GM18502 (cell line): ENCODE results near the gene AQP5.
"Not testable (repeated sequence)": the region's sequence is repeated elsewhere in the genome, so short reads cannot be mapped to it uniquely, and the experiment has no call there.

ENCODE experiments used
- ATAC-seq: cut with Tn5 transposase; IDR thresholded peaks from one replicate; pipeline ENCODE4 v1.9.1; 2021; ENCODE audit warnings: mild to moderate bottlenecking; ENCODE audit not compliant: unreplicated experiment, poor library complexity

AQP5 gene

GRCh38 chr12:49975318-49975761 lies 13.7 kb downstream of the AQP5 start:
- no peak for ATAC-seq

GRCh38 chr12:49976557-49976956 lies 14.9 kb downstream of the AQP5 start:
- no peak for ATAC-seq

DNA sequence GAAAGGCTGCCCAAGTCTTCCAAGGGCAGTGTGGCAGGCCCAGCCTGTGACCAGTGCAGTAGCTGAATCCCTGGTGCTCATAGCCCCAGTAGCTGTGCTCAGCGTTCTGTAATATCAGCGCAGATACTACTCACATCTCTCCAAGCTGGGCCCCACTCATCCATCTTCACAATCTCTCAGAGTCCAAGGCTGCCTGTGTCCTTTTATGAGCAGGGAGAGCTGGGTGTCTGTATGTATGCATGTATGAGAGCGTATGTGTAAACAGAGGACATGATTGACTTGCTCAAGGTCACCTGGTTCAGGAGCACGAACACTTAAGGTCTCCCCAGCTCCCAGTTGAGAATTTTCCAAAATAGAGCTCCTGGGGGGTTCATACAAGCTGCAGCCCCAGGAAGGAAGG lies 16.5 kb downstream of the AQP5 start:
- ATAC-seq, result no peak

DNA sequence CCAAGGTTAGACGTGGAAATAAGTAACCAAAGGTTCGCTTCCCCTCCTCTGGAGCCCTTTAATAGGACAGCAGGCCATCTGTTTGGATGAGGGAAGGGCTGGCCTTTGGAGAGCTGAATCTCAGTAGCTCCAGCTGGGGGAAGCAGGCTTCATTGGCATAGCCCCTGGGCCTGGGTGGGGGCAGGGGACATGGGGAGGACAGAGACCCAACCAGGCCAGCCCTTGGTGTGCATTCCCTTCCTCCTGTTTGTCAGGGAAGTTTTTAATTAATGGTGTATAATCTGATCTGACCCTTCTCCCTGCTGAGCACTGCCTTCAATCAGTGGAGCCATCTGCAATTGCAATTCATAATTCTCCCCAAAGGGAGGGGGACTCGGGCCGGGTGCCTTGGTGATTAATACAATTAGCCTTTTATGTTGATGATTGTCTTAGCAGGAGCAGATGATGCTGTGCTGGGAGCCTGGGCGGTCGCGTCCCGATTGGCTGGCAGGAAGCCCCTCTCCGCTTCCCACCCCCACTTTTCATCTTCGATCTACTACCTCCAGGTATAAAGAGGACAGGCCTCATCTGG lies 17.4 kb downstream of the AQP5 start:
- ATAC-seq, result no peak

DNA sequence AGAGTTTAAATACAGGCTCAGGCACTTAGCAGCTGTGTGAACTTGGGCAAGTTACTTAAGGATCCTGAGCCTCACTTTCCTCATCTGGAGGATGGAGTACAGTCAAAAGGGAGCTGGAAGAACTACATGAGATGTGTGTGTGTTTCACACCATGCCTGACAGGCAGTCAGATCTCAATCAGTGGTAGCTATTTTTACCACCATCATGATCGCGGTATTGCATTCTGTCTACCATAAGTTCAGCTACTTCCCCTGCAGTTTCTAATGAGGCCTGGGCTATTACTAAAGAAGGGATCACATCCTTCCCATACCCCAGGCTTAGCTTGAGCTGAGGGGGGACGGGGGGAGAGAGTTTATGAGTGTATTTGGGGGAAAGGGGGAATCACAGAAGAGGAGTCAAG lies 18.1 kb downstream of the AQP5 start:
- ATAC-seq, result no peak

DNA sequence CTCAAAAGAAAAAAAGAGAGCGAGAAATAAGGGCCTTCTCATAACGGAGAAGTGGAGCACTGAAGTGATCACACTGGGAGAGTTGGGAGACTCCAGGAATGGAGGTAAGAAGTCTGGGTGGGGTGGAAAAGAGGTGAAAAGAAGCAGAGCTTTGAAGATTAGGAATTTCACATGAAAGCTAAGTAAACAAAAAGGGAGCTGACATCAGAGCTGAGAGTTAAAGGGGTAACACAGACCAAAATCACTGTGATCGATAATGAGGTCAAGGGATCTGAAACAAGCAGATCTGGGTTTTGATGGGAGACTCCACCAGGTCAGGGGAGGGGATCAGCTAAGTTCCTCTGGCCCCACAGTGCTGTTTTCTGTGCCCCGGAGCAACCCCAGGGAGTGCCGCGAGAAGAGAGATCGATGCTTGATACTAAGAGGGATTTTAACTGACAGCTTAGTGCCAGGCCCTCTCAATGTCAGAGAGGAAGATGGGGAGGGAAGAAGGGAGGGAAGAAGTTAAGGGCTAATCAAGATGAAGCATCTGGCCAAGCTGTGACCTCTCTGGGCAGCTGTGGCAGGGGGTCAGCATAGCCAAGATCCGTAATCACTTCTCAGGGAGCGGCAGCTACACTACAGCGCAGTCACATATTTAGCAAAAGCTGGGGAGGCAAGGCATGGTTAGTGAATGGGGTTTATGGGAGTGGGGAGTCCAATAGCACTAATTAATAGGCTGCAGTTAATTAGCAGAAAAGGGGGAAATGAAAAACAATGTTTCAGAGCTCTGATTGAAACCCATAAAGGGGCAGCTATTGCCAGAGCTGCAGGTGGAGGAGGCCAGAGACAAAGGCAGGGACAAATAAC lies 19.1 kb downstream of the AQP5 start:
- ATAC-seq, result no peak

GRCh38 chr12:49982246-49983087 lies 20.8 kb downstream of the AQP5 start:
- no peak for ATAC-seq

GRCh38 chr12:49983892-49984291 lies 22.2 kb downstream of the AQP5 start:
- ATAC-seq, result no peak

GRCh38 chr12:49984476-49985359 lies 23.0 kb downstream of the AQP5 start:
- no peak for ATAC-seq

DNA sequence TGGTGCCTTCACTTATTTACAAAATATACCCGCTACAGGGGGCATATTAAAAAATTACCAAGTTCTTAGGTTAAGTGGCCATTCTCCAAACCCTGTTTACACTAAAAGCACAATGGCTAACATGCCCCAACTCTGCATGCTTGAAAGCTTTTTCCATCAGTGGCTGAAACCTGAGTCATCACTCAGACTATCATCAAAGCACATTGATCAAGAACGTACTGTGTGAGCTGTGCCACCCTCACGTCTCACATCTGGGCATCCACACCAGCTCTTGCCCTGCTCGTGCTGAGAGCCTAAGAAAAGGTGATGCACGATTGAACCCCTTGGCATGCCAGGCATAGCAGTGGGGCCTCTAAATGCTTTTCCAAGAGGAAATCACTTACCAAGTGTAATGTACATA lies 24.3 kb downstream of the AQP5 start:
- ATAC-seq, result no peak

- not testable (repeated sequence) for ATAC-seq
Observed at GRCh38 chr12:49986476-49986875, 24.8 kb downstream of the AQP5 start.

DNA sequence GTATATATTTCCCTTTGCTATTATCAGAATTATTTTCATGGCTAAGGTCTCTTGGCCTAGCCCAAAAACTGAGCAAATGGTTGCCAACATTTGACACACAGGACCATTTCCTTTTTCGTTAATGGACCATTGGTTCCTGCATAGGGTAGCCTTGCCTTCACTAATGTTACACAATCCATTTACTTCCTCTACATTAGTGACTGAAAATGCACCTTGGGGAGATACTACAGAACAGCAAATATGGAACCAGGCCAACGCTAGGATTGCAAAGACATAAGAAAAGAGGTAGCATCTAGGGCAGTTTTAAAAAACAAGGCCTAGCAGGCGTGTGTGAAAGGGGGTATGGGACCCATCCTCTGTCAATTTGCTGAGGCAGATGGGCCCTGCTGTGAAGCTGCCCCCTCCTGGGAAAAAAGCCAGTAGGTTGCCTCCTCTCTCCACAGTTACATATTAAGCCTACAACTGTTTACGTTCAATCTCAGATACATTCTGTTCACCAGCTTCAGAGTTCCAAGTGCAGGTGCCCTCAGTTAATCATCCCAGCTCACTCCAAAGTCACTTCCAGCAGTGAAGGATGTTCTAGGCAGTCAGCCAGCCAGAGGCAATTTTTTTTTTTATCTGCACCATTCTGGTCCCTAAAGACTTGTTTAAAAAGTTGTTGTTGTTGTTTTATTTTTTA lies 26.1 kb downstream of the AQP5 start:
- no peak for ATAC-seq

GRCh38 chr12:49989400-49989799 lies 27.7 kb downstream of the AQP5 start:
- not testable (repeated sequence) for ATAC-seq

GRCh38 chr12:49990273-49990672 lies 28.6 kb downstream of the AQP5 start:
- no peak for ATAC-seq

DNA sequence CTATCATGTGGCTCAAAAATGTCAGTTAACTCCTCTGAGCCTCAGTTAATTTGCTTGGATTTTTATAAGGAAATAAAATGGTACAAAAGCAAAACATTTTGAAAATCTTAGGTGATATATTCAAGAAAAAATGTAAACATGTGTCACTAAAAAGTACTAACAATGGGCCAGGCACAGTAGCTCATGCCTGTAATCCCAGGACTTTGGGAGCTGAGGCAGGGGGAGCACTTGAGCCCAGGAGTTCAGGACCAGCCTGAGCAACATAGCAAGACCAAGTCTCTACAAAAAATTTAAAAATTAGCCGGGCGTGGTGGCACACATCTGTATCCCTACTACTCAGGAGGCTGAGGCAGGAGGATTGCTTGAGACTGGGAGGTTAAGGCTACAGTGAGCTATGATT lies 36.8 kb downstream of the AQP5 start:
- no peak for ATAC-seq

- ATAC-seq, result no peak
Observed at GRCh38 chr12:50003595-50003994, 41.9 kb downstream of the AQP5 start.

GRCh38 chr12:50004696-50005095 lies 43.0 kb downstream of the AQP5 start:
- ATAC-seq, result no peak

DNA sequence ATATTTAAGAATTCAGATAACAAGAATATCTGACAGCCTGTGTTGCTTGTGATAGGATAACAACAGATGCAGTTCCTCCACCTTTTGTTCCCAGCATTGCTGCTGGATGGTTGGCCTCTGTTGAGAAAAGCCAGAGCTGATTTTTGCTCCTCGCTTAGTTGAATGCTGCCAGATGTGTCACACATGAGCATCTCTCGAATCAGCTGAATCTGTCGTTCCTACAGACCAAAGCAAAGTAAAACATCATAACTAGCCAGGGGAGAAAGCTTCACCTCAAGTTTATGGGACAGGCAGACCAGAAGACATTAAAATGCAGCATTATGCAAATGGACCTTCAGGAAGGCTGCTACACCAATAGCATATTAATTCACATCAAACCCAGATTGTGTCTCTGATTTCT lies 43.5 kb downstream of the AQP5 start:
- ATAC-seq, result no peak

DNA sequence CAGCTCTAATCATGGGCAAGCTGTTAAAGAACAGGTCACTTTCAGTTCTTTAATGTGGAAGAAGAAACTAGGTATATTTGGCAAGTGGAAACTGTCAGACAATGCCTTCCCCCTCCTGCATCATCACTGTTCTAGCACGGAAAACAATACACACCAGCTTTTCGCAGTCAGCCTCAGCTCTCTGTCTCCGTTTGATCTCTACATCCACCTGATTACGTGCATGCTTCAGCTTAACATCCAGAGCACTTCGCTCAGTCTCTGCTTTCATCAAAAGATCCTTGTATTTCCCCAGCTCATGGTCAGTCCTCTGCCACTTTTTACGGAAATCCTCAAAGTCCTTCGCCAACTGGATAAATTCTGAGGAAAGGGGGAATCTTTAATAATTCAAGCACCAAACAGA lies 44.6 kb downstream of the AQP5 start:
- no peak for ATAC-seq
